ENCODE data around the gene BIN2.

GRCh38 chr12:51360315-51360714 lies 36.3 kb upstream of the BIN2 start:
- no peak for TF ChIP-seq CHD2 (IDR thresholded peaks at IDR 0.05; ENCODE audit: low read length, partially characterized antibody)
- no peak for TF ChIP-seq POLR2A (IDR thresholded peaks at IDR 0.05; ENCODE audit: low read length)
- no peak for TF ChIP-seq CTCF (IDR thresholded peaks at IDR 0.05)
- no peak for TF ChIP-seq REST (IDR thresholded peaks at IDR 0.05)
- TF ChIP-seq, protein P1, sequence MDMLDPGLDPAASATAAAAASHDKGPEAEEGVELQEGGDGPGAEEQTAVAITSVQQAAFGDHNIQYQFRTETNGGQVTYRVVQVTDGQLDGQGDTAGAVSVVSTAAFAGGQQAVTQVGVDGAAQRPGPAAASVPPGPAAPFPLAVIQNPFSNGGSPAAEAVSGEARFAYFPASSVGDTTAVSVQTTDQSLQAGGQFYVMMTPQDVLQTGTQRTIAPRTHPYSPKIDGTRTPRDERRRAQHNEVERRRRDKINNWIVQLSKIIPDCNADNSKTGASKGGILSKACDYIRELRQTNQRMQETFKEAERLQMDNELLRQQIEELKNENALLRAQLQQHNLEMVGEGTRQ (IDR thresholded peaks at IDR 0.05): no peak
- TF ChIP-seq SREBF2 (IDR thresholded peaks at IDR 0.05): no peak
- no peak for TF ChIP-seq MYC (IDR thresholded peaks at IDR 0.05; ENCODE audit: borderline replicate concordance, low read length)
- no peak for TF ChIP-seq FOXS1 (CRISPR knock-in tag; IDR thresholded peaks at IDR 0.05)
- TF ChIP-seq PHF8 (IDR thresholded peaks at IDR 0.05; ENCODE audit: borderline replicate concordance, low read depth): no peak
- no peak for TF ChIP-seq HES2 (IDR thresholded peaks at IDR 0.05)
